HCT116 (cell line): Measurements from ENCODE around the gene PDE10A. TPM values are rescaled to one million over a fixed set of nuclear protein-coding genes. Genes with fewer than 3 reads are reported as not detected.

ENCODE experiments used
- ATAC-seq: fragments of 200-7000 bp; cut with Tn5 transposase; 2 replicates; pipeline ENCODE4 v1.9.1; 2020; ENCODE audit warnings: mild to moderate bottlenecking, moderate library complexity
- BruUV-seq: library from RNA; stranded (reverse); fragments of 400-500 nt; replicated peaks from 2 replicates; lab custom pipeline; 2021; lab: Mats Ljungman, UMichigan
- CTCF ChIA-PET: fragments of 300-600 bp; sonication (Branson Sonifier 250); formaldehyde crosslinking; loops from one replicate; lab custom pipeline; 2021; ENCODE audit warnings: antibody characterized with exemption; lab: Charles Lee
- POLR2A ChIA-PET: fragments of 300-600, 350-600 bp; sonication (Branson Sonifier 250); formaldehyde crosslinking; loops from one replicate; lab custom pipeline; 2021; ENCODE audit warnings: antibody characterized with exemption; lab: Charles Lee
- RAD21 ChIA-PET, 2 experiments: fragments of 300-600 bp; sonication (Branson Sonifier 250); formaldehyde crosslinking; loops; one replicate each; lab custom pipeline; 2023; ENCODE audit warnings: low total read pairs in 2 of 2; ENCODE audit not compliant: uncharacterized antibody in 2 of 2, unreplicated experiment in 2 of 2, low non-redundant PET in 1 of 2; lab: Charles Lee
- DNase-seq: peaks from one replicate; pipeline ENCODE4 v3.0.0-alpha.2; 2010; ENCODE audit warnings: low read depth, low spot score
- H2AFZ ChIP-seq: fragments of 200-600 bp; shearing (Covaris generic), sonication (generic); 2 replicates; pipeline ENCODE4 v1.6.1; 2017; ENCODE audit warnings: low read depth, mixed run types, mixed read lengths, antibody characterized with exemption, low read length; ENCODE audit not compliant: poor library complexity, severe bottlenecking
- H3K27ac ChIP-seq: 2 replicates; pipeline ENCODE4 v1.5.1; 2012; ENCODE audit warnings: low read depth, low read length
- H3K27me3 ChIP-seq: fragments of 200-600 bp; sonication (generic); 2 replicates; pipeline ENCODE4 v1.6.1; 2016; ENCODE audit warnings: mixed run types, low read length, mixed read lengths; ENCODE audit not compliant: insufficient read depth
- H3K36me3 ChIP-seq, 2 experiments: fragments of 200-500 bp in 1 of 2; fragments of 200-600 bp in 1 of 2; sonication (Bioruptor generic) in 1 of 2; sonication (generic) in 1 of 2; 2 replicates each; pipeline versions ENCODE4 v1.5.1 to v1.6.1; 2014 to 2016; ENCODE audit warnings: low read length in 2 of 2, inconsistent platforms in 1 of 2, mixed read lengths in 1 of 2, mixed run types in 1 of 2; ENCODE audit not compliant: insufficient read depth in 2 of 2, control insufficient read depth in 1 of 2
- H3K4me1 ChIP-seq, 2 experiments: fragments of 200-600 bp in 1 of 2; sonication (generic) in 1 of 2; 2 replicates each; pipeline versions ENCODE4 v1.5.1 to v1.6.1; 2012 to 2017; ENCODE audit warnings: low read length in 2 of 2, inconsistent platforms in 1 of 2, mild to moderate bottlenecking in 1 of 2, mixed read lengths in 1 of 2, mixed run types in 1 of 2, moderate library complexity in 1 of 2; ENCODE audit not compliant: insufficient read depth in 2 of 2, control insufficient read depth in 1 of 2
- H3K4me2 ChIP-seq: fragments of 200-600 bp; sonication (generic); 2 replicates; pipeline ENCODE4 v1.6.1; 2017; ENCODE audit warnings: mixed run types, low read length, mixed read lengths
- H3K4me3 ChIP-seq, 2 experiments: fragments of 200-600 bp in 1 of 2; sonication (generic) in 1 of 2; replicated peaks in 1 of 2; 2 replicates each; pipeline ENCODE4 v1.5.1; 2011 to 2016; ENCODE audit warnings: low read length in 2 of 2, control low read depth in 1 of 2, low read depth in 1 of 2, mild to moderate bottlenecking in 1 of 2, mixed read lengths in 1 of 2, mixed run types in 1 of 2
- H3K79me2 ChIP-seq: fragments of 200-600 bp; sonication (generic); 2 replicates; pipeline ENCODE4 v1.6.1; 2017; ENCODE audit warnings: mild to moderate bottlenecking, mixed run types, low read length, moderate library complexity, mixed read lengths; ENCODE audit not compliant: insufficient read depth
- H3K9ac ChIP-seq: fragments of 200-600 bp; sonication (generic); 2 replicates; pipeline ENCODE4 v1.6.1; 2016; ENCODE audit warnings: low read length, mixed read lengths
- H3K9me2 ChIP-seq: fragments of 200-600 bp; sonication (generic), shearing (Covaris generic); 2 replicates; pipeline ENCODE4 v1.6.1; 2017; ENCODE audit warnings: mixed run types, mild to moderate bottlenecking, moderate library complexity; ENCODE audit not compliant: insufficient read depth
- H3K9me3 ChIP-seq, 2 experiments: fragments of 200-500 bp in 1 of 2; fragments of 200-600 bp in 1 of 2; sonication (Bioruptor generic) in 1 of 2; sonication (generic) in 1 of 2; 2 replicates each; pipeline ENCODE4 v1.6.1; 2014 to 2017; ENCODE audit warnings: low read length in 2 of 2, mixed read lengths in 2 of 2, inconsistent platforms in 1 of 2, low read depth in 1 of 2, mild to moderate bottlenecking in 1 of 2, mixed run types in 1 of 2, moderate library complexity in 1 of 2; ENCODE audit not compliant: control insufficient read depth in 1 of 2, insufficient read depth in 1 of 2
- H4K20me1 ChIP-seq: fragments of 200-600 bp; sonication (generic), shearing (Covaris generic); 2 replicates; pipeline ENCODE4 v1.6.1; 2017; ENCODE audit warnings: mixed run types, mild to moderate bottlenecking, moderate library complexity; ENCODE audit not compliant: insufficient read depth
- CBX3 ChIP-seq: IDR thresholded peaks from 2 replicates; pipeline ENCODE4 v1.6.1; 2012; ENCODE audit warnings: low read depth
- CEBPB ChIP-seq: IDR thresholded peaks from 2 replicates; pipeline ENCODE4 v1.6.1; 2012; ENCODE audit warnings: low read depth
- EZH2phosphoT487 ChIP-seq: fragments of 200-600 bp; IDR thresholded peaks from 2 replicates; pipeline ENCODE4 v1.6.1; 2018; ENCODE audit warnings: antibody characterized with exemption, borderline replicate concordance
- FOSL1 ChIP-seq: IDR thresholded peaks from 2 replicates; pipeline ENCODE4 v1.6.1; 2012; ENCODE audit warnings: low read depth
- JUND ChIP-seq: IDR thresholded peaks from 2 replicates; pipeline ENCODE4 v1.6.1; 2012
- POLR2AphosphoS5 ChIP-seq: IDR thresholded peaks from 2 replicates; pipeline ENCODE4 v1.6.1; 2011; ENCODE audit warnings: mild to moderate bottlenecking, low read depth, low read length, moderate library complexity
- RAD21 ChIP-seq: IDR thresholded peaks from 2 replicates; pipeline ENCODE4 v1.6.1; 2012; ENCODE audit warnings: low read depth, mild to moderate bottlenecking
- REST ChIP-seq: IDR thresholded peaks from 2 replicates; pipeline ENCODE4 v1.6.1; 2012; ENCODE audit warnings: low read depth
- SP1 ChIP-seq: IDR thresholded peaks from 2 replicates; pipeline ENCODE4 v1.6.1; 2012; ENCODE audit warnings: low read depth
- SRF ChIP-seq: IDR thresholded peaks from 2 replicates; pipeline ENCODE4 v1.6.1; 2012; ENCODE audit warnings: low read depth
- TCF7L2 ChIP-seq: IDR thresholded peaks from 2 replicates; pipeline ENCODE4 v1.7.0; 2011; ENCODE audit warnings: borderline replicate concordance, inconsistent platforms; ENCODE audit not compliant: insufficient read depth, insufficient read length; ENCODE audit errors: extremely low read depth
- YY1 ChIP-seq: IDR thresholded peaks from 2 replicates; pipeline ENCODE4 v1.6.1; 2011; ENCODE audit warnings: low read length, low read depth, moderate library complexity, mild to moderate bottlenecking; ENCODE audit not compliant: insufficient replicate concordance; ENCODE audit errors: extremely low read depth
- intact Hi-C: fragments of 100-400 bp; cut with micrococcal nuclease; formaldehyde crosslinking; loops from 2 replicates; pipeline ENCODE4 v1.10.0; 2022
- total RNA-seq: library from RNA; stranded (reverse); gene quantifications from one replicate; pipeline ENCODE4 v1.2.1, GENCODE V29; 2021; ENCODE audit not compliant: unreplicated experiment
- TF ChIP-seq, protein P1 (sequence below), 3 experiments: fragments of 200-600 bp in 1 of 3; sonication (generic) in 1 of 3; IDR thresholded peaks in 2 of 3; conservative IDR thresholded peaks in 1 of 3; 2 replicates each; pipeline ENCODE4 v1.5.1; 2012 to 2017; ENCODE audit warnings: low read depth in 2 of 3, low read length in 2 of 3, antibody characterized with exemption in 1 of 3, borderline replicate concordance in 1 of 3, control low read depth in 1 of 3, mild to moderate bottlenecking in 1 of 3, mixed read lengths in 1 of 3, mixed run types in 1 of 3, moderate library complexity in 1 of 3; ENCODE audit not compliant: insufficient read depth in 1 of 3
- TF ChIP-seq, protein P2 (sequence below): IDR thresholded peaks from 2 replicates; pipeline ENCODE4 v1.6.1; 2012
- TF ChIP-seq, protein P3 (sequence below): IDR thresholded peaks from 2 replicates; pipeline ENCODE4 v1.6.1; 2012

Gene PDE10A
- total RNA-seq, 1 experiment from 2014 or later, result 0.37 TPM

DNA sequence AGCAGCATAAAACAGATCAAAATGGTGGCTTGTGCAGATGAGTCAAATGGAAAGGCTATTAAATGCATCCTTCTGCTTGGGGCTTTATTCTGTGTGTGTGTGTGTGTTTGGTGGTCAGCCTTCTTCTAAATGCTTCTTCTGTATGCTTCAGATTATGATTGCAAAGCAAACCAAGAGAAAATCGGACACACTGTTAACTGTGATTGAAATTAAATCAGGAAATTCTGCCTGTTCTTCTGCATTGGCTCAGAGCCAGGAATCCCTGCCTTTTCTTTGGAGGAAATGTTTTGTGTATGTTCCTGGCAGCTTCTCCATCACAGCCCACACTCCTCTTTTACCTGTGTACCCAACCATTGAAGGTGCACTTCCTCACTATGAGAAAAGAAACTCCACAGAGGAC is 22.3 kb upstream of the PDE10A start:
- no peak overlapping the region for H3K9ac ChIP-seq
- H4K20me1 ChIP-seq, result no peaks in the 10 kb centered on the region
- intact Hi-C loops, result no loop called here
- no peak overlapping the region for H3K27ac ChIP-seq
- CTCF ChIA-PET, result no interaction called here
- no peak overlapping the region for H3K4me3 ChIP-seq
- H3K27me3 ChIP-seq, result no peaks in the 10 kb centered on the region
- RAD21 ChIA-PET, result no interaction called here
- no peaks in the 10 kb centered on the region for H3K4me1 ChIP-seq
- BruUV-seq, result no TSS peak
- H3K36me3 ChIP-seq, result no peaks in the 10 kb centered on the region
- DNase-seq (no peak), ATAC-seq (no peak)
- H3K79me2 ChIP-seq, result no peaks in the 10 kb centered on the region
- POLR2A ChIA-PET, result no interaction called here
- TF ChIP-seq EZH2phosphoT487 (no peak), RAD21 (no peak), FOSL1 (no peak), SRF (no peak), YY1 (no peak), CBX3 (no peak), SP1 (no peak), TCF7L2 (no peak), CEBPB (no peak), REST (no peak), POLR2AphosphoS5 (no peak), JUND (no peak)
- TF ChIP-seq, protein P1, sequence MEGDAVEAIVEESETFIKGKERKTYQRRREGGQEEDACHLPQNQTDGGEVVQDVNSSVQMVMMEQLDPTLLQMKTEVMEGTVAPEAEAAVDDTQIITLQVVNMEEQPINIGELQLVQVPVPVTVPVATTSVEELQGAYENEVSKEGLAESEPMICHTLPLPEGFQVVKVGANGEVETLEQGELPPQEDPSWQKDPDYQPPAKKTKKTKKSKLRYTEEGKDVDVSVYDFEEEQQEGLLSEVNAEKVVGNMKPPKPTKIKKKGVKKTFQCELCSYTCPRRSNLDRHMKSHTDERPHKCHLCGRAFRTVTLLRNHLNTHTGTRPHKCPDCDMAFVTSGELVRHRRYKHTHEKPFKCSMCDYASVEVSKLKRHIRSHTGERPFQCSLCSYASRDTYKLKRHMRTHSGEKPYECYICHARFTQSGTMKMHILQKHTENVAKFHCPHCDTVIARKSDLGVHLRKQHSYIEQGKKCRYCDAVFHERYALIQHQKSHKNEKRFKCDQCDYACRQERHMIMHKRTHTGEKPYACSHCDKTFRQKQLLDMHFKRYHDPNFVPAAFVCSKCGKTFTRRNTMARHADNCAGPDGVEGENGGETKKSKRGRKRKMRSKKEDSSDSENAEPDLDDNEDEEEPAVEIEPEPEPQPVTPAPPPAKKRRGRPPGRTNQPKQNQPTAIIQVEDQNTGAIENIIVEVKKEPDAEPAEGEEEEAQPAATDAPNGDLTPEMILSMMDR (IDR thresholded peaks at IDR 0.05 in 2 of 3, conservative IDR thresholded peaks at IDR 0.05 in 1 of 3; ENCODE audit: borderline replicate concordance in 1 of 3, insufficient read depth in 1 of 3, low read depth in 2 of 3, low read length in 2 of 3), result no peak
- TF ChIP-seq, protein P2, sequence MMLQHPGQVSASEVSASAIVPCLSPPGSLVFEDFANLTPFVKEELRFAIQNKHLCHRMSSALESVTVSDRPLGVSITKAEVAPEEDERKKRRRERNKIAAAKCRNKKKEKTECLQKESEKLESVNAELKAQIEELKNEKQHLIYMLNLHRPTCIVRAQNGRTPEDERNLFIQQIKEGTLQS, result no peak
- TF ChIP-seq, protein P3, sequence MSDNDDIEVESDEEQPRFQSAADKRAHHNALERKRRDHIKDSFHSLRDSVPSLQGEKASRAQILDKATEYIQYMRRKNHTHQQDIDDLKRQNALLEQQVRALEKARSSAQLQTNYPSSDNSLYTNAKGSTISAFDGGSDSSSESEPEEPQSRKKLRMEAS, result no peak
- H3K9me2 ChIP-seq, result no peaks in the 10 kb centered on the region
- no peak overlapping the region for H3K4me2 ChIP-seq
- H3K9me3 ChIP-seq, result no peaks in the 10 kb centered on the region
- no peak overlapping the region for H2AFZ ChIP-seq
